ENCODE measurements around the gene KLHL8. TPM values are rescaled to one million over a fixed set of nuclear protein-coding genes. Genes with fewer than 3 reads are reported as not detected.

Gene KLHL8
- total RNA-seq, 1 experiment from 2014 or later: 24.2 TPM

DNA sequence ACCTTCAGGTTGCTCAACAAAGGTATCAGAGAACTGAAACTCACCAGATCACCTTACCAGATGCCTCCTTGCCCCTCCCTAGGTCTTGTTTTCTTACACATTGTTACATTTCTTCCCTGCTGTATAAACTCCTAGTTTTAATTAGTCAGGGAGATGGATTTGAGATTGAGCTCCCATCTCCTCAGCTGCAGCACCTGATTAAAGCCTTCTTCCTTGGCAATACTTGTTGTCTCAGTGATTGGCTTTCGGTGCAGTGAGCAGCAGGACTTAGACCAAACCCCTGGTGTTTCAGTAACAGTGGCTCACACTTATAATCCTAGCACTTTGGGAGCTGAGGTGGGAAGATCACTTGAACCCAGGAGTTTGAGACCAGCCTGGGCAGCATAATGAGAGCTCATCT is 42.5 kb upstream of the KLHL8 start:
- ChIA-PET RAD21 (ENCODE audit: low non-redundant PET in 1 of 2, low total read pairs in 2 of 2, uncharacterized antibody in 2 of 2, unreplicated experiment in 2 of 2) (no interaction called here), POLR2A (no interaction called here), CTCF (no interaction called here)
- no peaks in the 10 kb centered on the region for H3K9me3 ChIP-seq (ENCODE audit: control insufficient read depth in 1 of 2, insufficient read depth in 1 of 2, low read depth in 1 of 2, low read length in 2 of 2)
- H3K27me3 ChIP-seq (ENCODE audit: insufficient read depth, low read length): no peaks in the 10 kb centered on the region
- no TSS peak for BruUV-seq (replicated peaks)
- H3K79me2 ChIP-seq (ENCODE audit: insufficient read depth, low read length): no peaks in the 10 kb centered on the region
- no peaks in the 10 kb centered on the region for H3K4me1 ChIP-seq (ENCODE audit: control insufficient read depth in 1 of 2, insufficient read depth in 2 of 2, low read length in 2 of 2)
- no peaks in the 10 kb centered on the region for H4K20me1 ChIP-seq (ENCODE audit: insufficient read depth)
- no peak overlapping the region for H2AFZ ChIP-seq (ENCODE audit: low read depth, low read length, poor library complexity, severe bottlenecking)
- H3K9ac ChIP-seq (ENCODE audit: low read length): no peak overlapping the region
- no peak for TF ChIP-seq EZH2 (IDR thresholded peaks at IDR 0.05)
- TF ChIP-seq ZBTB33 (IDR thresholded peaks at IDR 0.05; ENCODE audit: extremely low read depth, insufficient replicate concordance, low read length): no peak
- no peak for TF ChIP-seq SIN3A (IDR thresholded peaks at IDR 0.05; ENCODE audit: low read depth)
- no peak for TF ChIP-seq YY1 (IDR thresholded peaks at IDR 0.05; ENCODE audit: extremely low read depth, insufficient replicate concordance, low read depth, low read length)
- no peak for TF ChIP-seq SP1 (IDR thresholded peaks at IDR 0.05; ENCODE audit: low read depth)
- no peak for TF ChIP-seq CBX3 (IDR thresholded peaks at IDR 0.05; ENCODE audit: low read depth)
- no peak for TF ChIP-seq REST (IDR thresholded peaks at IDR 0.05; ENCODE audit: low read depth)
- no peak for TF ChIP-seq ATF3 (IDR thresholded peaks at IDR 0.05)
- TF ChIP-seq MAX (IDR thresholded peaks at IDR 0.05): no peak
- no peak for TF ChIP-seq ELF1 (IDR thresholded peaks at IDR 0.05; ENCODE audit: borderline replicate concordance, low read depth)
- no peak for TF ChIP-seq ZFX (IDR thresholded peaks at IDR 0.05)
- no peak for TF ChIP-seq RAD21 (IDR thresholded peaks at IDR 0.05; ENCODE audit: low read depth)
- TF ChIP-seq ZNF274 (IDR thresholded peaks at IDR 0.05; ENCODE audit: low read depth, low read length): no peak
- no peak for TF ChIP-seq TCF7L2 (IDR thresholded peaks at IDR 0.05; ENCODE audit: borderline replicate concordance, extremely low read depth, insufficient read depth, insufficient read length)
- no peak for TF ChIP-seq JUND (IDR thresholded peaks at IDR 0.05)
- no peak for TF ChIP-seq CEBPB (IDR thresholded peaks at IDR 0.05; ENCODE audit: low read depth)
- TF ChIP-seq POLR2AphosphoS5 (IDR thresholded peaks at IDR 0.05; ENCODE audit: low read depth, low read length): no peak
- no peak overlapping the region for H3K4me2 ChIP-seq (ENCODE audit: low read length)
- no peak overlapping the region for H3K4me3 ChIP-seq (replicated peaks in 1 of 2; ENCODE audit: low read depth in 1 of 2, low read length in 2 of 2)
- ATAC-seq: no peak
- no peak for DNase-seq (ENCODE audit: low read depth, low spot score)
- H3K9me2 ChIP-seq (ENCODE audit: insufficient read depth): no peaks in the 10 kb centered on the region
- no peak overlapping the region for H3K27ac ChIP-seq (ENCODE audit: low read depth, low read length)
- intact Hi-C loops (cut with micrococcal nuclease): no loop called here
- H3K36me3 ChIP-seq (ENCODE audit: control insufficient read depth in 1 of 2, insufficient read depth in 2 of 2, low read length in 2 of 2): no peaks in the 10 kb centered on the region

Data from HCT116 (cell line).